HepG2 (cell line): ENCODE results near the gene NOTCH4. TPM values are rescaled to one million over a fixed set of nuclear protein-coding genes. Genes with fewer than 3 reads are reported as not detected.

Source experiments
- ATF7 ChIP-seq, 2 experiments: fragments of 450-650 bp in 1 of 2; sonication (generic) in 1 of 2; formaldehyde crosslinking in 1 of 2; IDR thresholded peaks; 2 replicates each; pipeline versions ENCODE4 v1.4.0 to v1.6.1; 2016 to 2020; ENCODE audit warnings: antibody characterized with exemption in 1 of 2, mild to moderate bottlenecking in 1 of 2, missing genetic modification reagents in 1 of 2
- ATRX ChIP-seq: sonication (generic); formaldehyde crosslinking; IDR thresholded peaks from 2 replicates; pipeline ENCODE4 v1.4.0; 2020; ENCODE audit warnings: missing genetic modification reagents, borderline replicate concordance
- CC2D1A ChIP-seq: sonication (generic); formaldehyde crosslinking; IDR thresholded peaks from 2 replicates; pipeline ENCODE4 v1.8.1; 2023; ENCODE audit warnings: mild to moderate bottlenecking, missing genetic modification reagents
- FOXA1 ChIP-seq, 2 experiments: fragments of 450-650 bp in 1 of 2; sonication (generic) in 1 of 2; formaldehyde crosslinking in 1 of 2; IDR thresholded peaks; 2 replicates each; pipeline versions ENCODE4 v1.4.0 to v1.6.1; 2016 to 2020; ENCODE audit warnings: missing genetic modification reagents in 1 of 2
- HDAC2 ChIP-seq: sonication (generic); formaldehyde crosslinking; IDR thresholded peaks from 2 replicates; pipeline ENCODE4 v1.4.0; 2020; ENCODE audit warnings: missing genetic modification reagents
- MYNN ChIP-seq: sonication (generic); formaldehyde crosslinking; IDR thresholded peaks from 2 replicates; pipeline ENCODE4 v1.4.0; 2020; ENCODE audit warnings: mild to moderate bottlenecking, low read depth, missing genetic modification reagents
- NCOR1 ChIP-seq: fragments of 200-600 bp; sonication (generic); IDR thresholded peaks from 2 replicates; pipeline ENCODE4 v1.7.0; 2017; ENCODE audit warnings: antibody characterized with exemption, low read length, borderline replicate concordance
- PAWR ChIP-seq: sonication (generic); formaldehyde crosslinking; IDR thresholded peaks from 2 replicates; pipeline ENCODE4 v1.4.0; 2020; ENCODE audit warnings: missing genetic modification reagents, mild to moderate bottlenecking, borderline replicate concordance
- REST ChIP-seq, 2 experiments: IDR thresholded peaks; 2 replicates each; pipeline ENCODE4 v1.6.1; 2011 to 2012; ENCODE audit warnings: low read length in 2 of 2, borderline replicate concordance in 1 of 2, low read depth in 1 of 2, mild to moderate bottlenecking in 1 of 2, moderate library complexity in 1 of 2
- RFXAP ChIP-seq: sonication (generic); formaldehyde crosslinking; IDR thresholded peaks from 2 replicates; pipeline ENCODE4 v1.4.0; 2020; ENCODE audit warnings: missing genetic modification reagents, borderline replicate concordance
- TCF12 ChIP-seq, 2 experiments: fragments of 450-650 bp in 1 of 2; sonication (generic) in 1 of 2; formaldehyde crosslinking in 1 of 2; IDR thresholded peaks; 2 replicates each; pipeline versions ENCODE4 v1.6.1 to v1.8.0; 2017 to 2022; ENCODE audit warnings: antibody characterized with exemption in 1 of 2, mild to moderate bottlenecking in 1 of 2, missing genetic modification reagents in 1 of 2, moderate library complexity in 1 of 2
- YY1 ChIP-seq: IDR thresholded peaks from 2 replicates; pipeline ENCODE4 v1.6.1; 2011; ENCODE audit warnings: low read length, low read depth, moderate library complexity, mild to moderate bottlenecking; ENCODE audit not compliant: insufficient read depth, insufficient replicate concordance
- ZFP36L2 ChIP-seq: sonication (generic); formaldehyde crosslinking; IDR thresholded peaks from 2 replicates; pipeline ENCODE4 v1.4.0; 2020; ENCODE audit warnings: missing genetic modification reagents
- ZNF660 ChIP-seq: sonication (generic); formaldehyde crosslinking; IDR thresholded peaks from 2 replicates; pipeline ENCODE4 v1.5.1; 2020; ENCODE audit warnings: mild to moderate bottlenecking, low read depth, missing genetic modification reagents, borderline replicate concordance
- polyA plus RNA-seq, 8 experiments: library from polyadenylated mRNA; depleted of rRNA in 3 of 8; stranded (reverse) in 7 of 8; unstranded in 1 of 8; fragments of >200 nt; fragmentation: Illumina TruSeq in 4 of 8; extraction: Trizol in 4 of 8; gene quantifications; 2 replicates each; pipeline versions ENCODE4 v1.2.1 to v1.2.3, GENCODE V29; 2011 to 2016; ENCODE audit warnings: low read depth in 4 of 8, missing spikeins in 1 of 8, mixed read lengths in 1 of 8; ENCODE audit not compliant: insufficient read depth in 1 of 8
- total RNA-seq, 5 experiments: library from RNA; depleted of rRNA; stranded (reverse); fragments of >200 nt; fragmentation: Illumina TruSeq; extraction: Trizol; gene quantifications; 2 replicates each; pipeline ENCODE4 v1.2.3, GENCODE V29; 2016; ENCODE audit warnings: low read depth in 1 of 5
- TF ChIP-seq, protein P1 (sequence below), 2 experiments: sonication (generic) in 1 of 2; formaldehyde crosslinking in 1 of 2; IDR thresholded peaks; 2 replicates each; pipeline versions ENCODE4 v1.4.0 to v1.6.1; 2016 to 2020; ENCODE audit warnings: borderline replicate concordance in 1 of 2, low read depth in 1 of 2, mild to moderate bottlenecking in 1 of 2, missing genetic modification reagents in 1 of 2
- TF ChIP-seq, protein P2 (sequence below): sonication (generic); formaldehyde crosslinking; conservative IDR thresholded peaks from 2 replicates; pipeline ENCODE4 v1.4.0; 2020; ENCODE audit warnings: missing genetic modification reagents

NOTCH4 gene
- total and polyA plus RNA-seq, 2 of the 13 experiments (the other 11 are each of a cell fraction or from before 2014, with no cell fraction given), result 0.51 to 0.83 TPM

DNA sequence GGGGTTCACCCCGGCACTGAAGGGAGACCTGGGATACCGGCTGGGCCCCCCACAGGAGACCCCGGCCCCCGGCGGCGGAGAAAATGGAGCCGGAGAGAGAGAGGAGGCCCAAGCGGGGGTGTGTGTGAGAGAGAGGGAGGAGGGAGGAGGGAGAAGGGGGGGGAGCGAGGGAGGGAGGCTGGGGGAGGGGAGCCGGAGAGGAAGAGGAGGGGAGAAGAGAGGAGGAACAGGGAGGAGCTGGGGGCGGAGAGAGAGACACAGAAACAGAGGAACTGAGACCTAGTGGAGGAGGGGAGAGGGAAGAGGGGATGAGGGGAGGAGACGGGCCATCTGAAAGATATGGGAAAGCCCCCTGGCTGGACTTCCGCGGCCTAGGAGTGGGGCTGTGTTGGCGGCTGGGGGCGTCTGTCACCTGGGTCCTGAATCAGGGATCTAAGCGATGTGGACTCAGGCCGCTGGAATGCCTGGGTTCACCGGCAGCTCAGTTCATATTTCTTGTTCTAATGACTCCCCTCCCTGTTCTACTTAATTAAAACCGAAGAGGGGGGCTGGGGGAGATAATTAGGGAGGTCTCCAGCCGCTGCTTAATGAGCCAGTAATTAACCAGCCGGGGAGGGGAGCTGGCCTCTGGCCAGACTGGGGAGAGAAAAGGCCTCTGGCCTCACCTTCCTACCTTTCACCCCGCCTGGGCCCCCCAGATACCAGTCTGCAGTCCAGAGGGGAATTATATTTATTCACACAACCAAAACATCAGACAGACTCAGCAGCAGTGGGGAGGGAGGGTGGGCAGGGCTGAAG is 33.6 kb downstream of the NOTCH4 start, which contains the start of gene PBX2 (continued):
- TF ChIP-seq, protein P1, sequence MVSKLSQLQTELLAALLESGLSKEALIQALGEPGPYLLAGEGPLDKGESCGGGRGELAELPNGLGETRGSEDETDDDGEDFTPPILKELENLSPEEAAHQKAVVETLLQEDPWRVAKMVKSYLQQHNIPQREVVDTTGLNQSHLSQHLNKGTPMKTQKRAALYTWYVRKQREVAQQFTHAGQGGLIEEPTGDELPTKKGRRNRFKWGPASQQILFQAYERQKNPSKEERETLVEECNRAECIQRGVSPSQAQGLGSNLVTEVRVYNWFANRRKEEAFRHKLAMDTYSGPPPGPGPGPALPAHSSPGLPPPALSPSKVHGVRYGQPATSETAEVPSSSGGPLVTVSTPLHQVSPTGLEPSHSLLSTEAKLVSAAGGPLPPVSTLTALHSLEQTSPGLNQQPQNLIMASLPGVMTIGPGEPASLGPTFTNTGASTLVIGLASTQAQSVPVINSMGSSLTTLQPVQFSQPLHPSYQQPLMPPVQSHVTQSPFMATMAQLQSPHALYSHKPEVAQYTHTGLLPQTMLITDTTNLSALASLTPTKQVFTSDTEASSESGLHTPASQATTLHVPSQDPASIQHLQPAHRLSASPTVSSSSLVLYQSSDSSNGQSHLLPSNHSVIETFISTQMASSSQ (IDR thresholded peaks at IDR 0.05; ENCODE audit: low read depth), result no peak
- TF ChIP-seq, protein P1 (CRISPR knock-in tag; IDR thresholded peaks at IDR 0.05; ENCODE audit: borderline replicate concordance), result peak; percentile 55; the same call in 1 of the 2 replicates
- TF ChIP-seq YY1 (no peak), NCOR1 (no peak), MYNN (CRISPR knock-in tag) (no peak), ZFP36L2 (CRISPR knock-in tag) (no peak), REST (IDR thresholded peaks at IDR 0.05; ENCODE audit: borderline replicate concordance in 1 of 2, low read depth in 1 of 2, low read length in 2 of 2) (peak in 1 of 2 experiments; percentile 35; a peak in 1 of 4 replicates), ATF7 (IDR thresholded peaks at IDR 0.05) (no peak), ATF7 (CRISPR knock-in tag; IDR thresholded peaks at IDR 0.05) (0 out of 2 replicates have a peak, but pooled peaks have one; percentile 18), RFXAP (CRISPR knock-in tag) (0 out of 2 replicates have a peak, but pooled peaks have one; percentile 30), ZNF660 (CRISPR knock-in tag) (no peak), PAWR (no peak), FOXA1 (IDR thresholded peaks at IDR 0.05) (no peak), FOXA1 (CRISPR knock-in tag; IDR thresholded peaks at IDR 0.05) (0 out of 2 replicates have a peak, but pooled peaks have one; percentile 10), HDAC2 (peak; percentile 47; the same call in 1 of the 2 replicates), TCF12 (IDR thresholded peaks at IDR 0.05) (no peak), TCF12 (CRISPR knock-in tag; IDR thresholded peaks at IDR 0.05) (peak; percentile 61; the same call in 1 of the 2 replicates), CC2D1A (CRISPR knock-in tag) (no peak), ATRX (CRISPR knock-in tag) (no peak)
- TF ChIP-seq, protein P2, sequence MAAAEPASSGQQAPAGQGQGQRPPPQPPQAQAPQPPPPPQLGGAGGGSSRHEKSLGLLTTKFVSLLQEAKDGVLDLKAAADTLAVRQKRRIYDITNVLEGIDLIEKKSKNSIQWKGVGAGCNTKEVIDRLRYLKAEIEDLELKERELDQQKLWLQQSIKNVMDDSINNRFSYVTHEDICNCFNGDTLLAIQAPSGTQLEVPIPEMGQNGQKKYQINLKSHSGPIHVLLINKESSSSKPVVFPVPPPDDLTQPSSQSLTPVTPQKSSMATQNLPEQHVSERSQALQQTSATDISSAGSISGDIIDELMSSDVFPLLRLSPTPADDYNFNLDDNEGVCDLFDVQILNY (CRISPR knock-in tag), result no peak
